H1 (cell line): ENCODE data around the gene ANP32B. TPM values are rescaled to one million over a fixed set of nuclear protein-coding genes. Genes with fewer than 3 reads are reported as not detected.

Source experiments
- BCL11A ChIP-seq, 2 experiments: IDR thresholded peaks; one replicate each; pipeline ENCODE4 v1.6.1; 2011; ENCODE audit warnings: low read depth in 2 of 2, low read length in 2 of 2, mild to moderate bottlenecking in 2 of 2
- CHD1 ChIP-seq: IDR thresholded peaks from 2 replicates; pipeline ENCODE4 v1.6.1; 2012; ENCODE audit warnings: low read depth, low read length, improper control_type of control experiment
- CREB1 ChIP-seq: IDR thresholded peaks from 2 replicates; pipeline ENCODE4 v1.6.1; 2012; ENCODE audit warnings: inconsistent platforms
- CTBP2 ChIP-seq: IDR thresholded peaks from 2 replicates; pipeline ENCODE4 v1.7.0; 2011; ENCODE audit warnings: borderline replicate concordance, mild to moderate bottlenecking, moderate library complexity, mixed read lengths, low read length; ENCODE audit not compliant: insufficient read depth, insufficient read length
- GABPA ChIP-seq: IDR thresholded peaks from 2 replicates; pipeline ENCODE4 v1.6.1; 2011; ENCODE audit warnings: mild to moderate bottlenecking, low read length, moderate library complexity, borderline replicate concordance; ENCODE audit not compliant: insufficient read depth
- KDM1A ChIP-seq: fragments of 200-600, 300-600 bp; sonication (generic); IDR thresholded peaks from 2 replicates; pipeline ENCODE4 v1.7.1; 2016; ENCODE audit warnings: mild to moderate bottlenecking, low read length, borderline replicate concordance
- KDM5A ChIP-seq: fragments of 200-600 bp; IDR thresholded peaks from 2 replicates; pipeline ENCODE4 v1.7.1; 2012; ENCODE audit warnings: mild to moderate bottlenecking, low read length, inconsistent platforms, mixed read lengths
- RNF2 ChIP-seq: fragments of 200-900, 300-1000 bp; sonication (generic); IDR thresholded peaks from 2 replicates; pipeline ENCODE4 v1.7.1; 2016; ENCODE audit warnings: borderline replicate concordance, low read depth, mild to moderate bottlenecking, antibody characterized with exemption, low read length; ENCODE audit not compliant: poor library complexity, severe bottlenecking; ENCODE audit errors: missing control alignments
- SAP30 ChIP-seq: fragments of 300-600 bp; sonication (generic); IDR thresholded peaks from 2 replicates; pipeline ENCODE4 v1.7.1; 2012; ENCODE audit warnings: low read length, moderate library complexity, mild to moderate bottlenecking, inconsistent platforms; ENCODE audit not compliant: insufficient read depth, insufficient replicate concordance
- SP4 ChIP-seq: IDR thresholded peaks from 2 replicates; pipeline ENCODE4 v1.6.1; 2012; ENCODE audit warnings: low read length, inconsistent platforms
- YY1 ChIP-seq: IDR thresholded peaks from 2 replicates; pipeline ENCODE4 v1.6.1; 2011; ENCODE audit warnings: low read depth, mild to moderate bottlenecking, low read length
- polyA plus RNA-seq, 7 experiments: library from polyadenylated mRNA; depleted of rRNA in 3 of 7; stranded (reverse) in 5 of 7; unstranded in 2 of 7; fragments of >200 nt in 5 of 7; fragments of 200-250 nt in 2 of 7; gene quantifications; 1 replicate in 5 of 7; 2 replicates in 1 of 7; 4 replicates in 1 of 7; pipeline versions ENCODE4 v1.2.1 to v1.2.3, GENCODE V29; 2011 to 2013; ENCODE audit warnings: missing spikeins in 2 of 7, mixed read lengths in 2 of 7
- total RNA-seq: library from RNA; stranded (reverse); fragmentation: NEBNext Ultra II Directional; extraction: Animal tissue kit (Norgen Biotek cat#: 25700); gene quantifications from 2 replicates; pipeline ENCODE4 v1.2.1, GENCODE V29; 2021

ANP32B gene
- total and polyA plus RNA-seq, 2 of the 8 experiments (the other 6 are each of a cell fraction or from before 2014, with no cell fraction given) = 7.6 to 88.1 TPM

- TF ChIP-seq KDM1A = no peak
- no peak for TF ChIP-seq CREB1
- no peak for TF ChIP-seq CHD1
- TF ChIP-seq CTBP2 = no peak
- 0 out of 2 replicates have a peak, but pooled peaks have one; percentile 23 for TF ChIP-seq YY1
- TF ChIP-seq RNF2 = no peak
- no peak for TF ChIP-seq SP4
- no peak for TF ChIP-seq KDM5A
- TF ChIP-seq BCL11A (IDR thresholded peaks at IDR 0.05; ENCODE audit: low read depth in 2 of 2, low read length in 2 of 2) = no peak
- TF ChIP-seq GABPA = peak; percentile 25; the same call in 1 of the 2 replicates
- no peak for TF ChIP-seq SAP30
Observed at GRCh38 chr9:97954550-97954989, 28.6 kb upstream of the ANP32B start (continued).
